Muscle of arm (tissue), 14 donors: ENCODE measurements around the gene GRB10. TPM values are rescaled to one million over a fixed set of nuclear protein-coding genes. Genes with fewer than 3 reads are reported as not detected.
A peak's percentile ranks its signal among the peaks of the same experiment; 100 is the strongest.

Experiments used
- DNase-seq: peaks from one replicate; pipeline ENCODE4 v3.0.0-alpha.2; 2013
- long read RNA-seq, 11 donors: transcript quantifications; one replicate each; lab custom pipeline, GENCODE V29; 2026
- polyA plus RNA-seq, 12 donors: library from polyadenylated mRNA; unstranded; fragments of 120-200 nt; gene quantifications; one replicate each; pipeline ENCODE4 v1.2.1, GENCODE V29; 2013; ENCODE audit not compliant: insufficient read length in 12 of 12

The GRB10 gene
- 10 to 100 TPM in 10 of 12 donors, 1 to 10 TPM in 1, not detected in 1; 5.0 to 27.3 (median 15.7) TPM for polyA plus RNA-seq
- long read RNA-seq, donor 1: 0 reads
- long read RNA-seq, donor 2, partial matches to known transcripts: 0 of 2 reads
- long read RNA-seq, donor 2, other reads (novel, unspliced or antisense): 0 of 2 reads
- long read RNA-seq, donor 3, full-length matches to known transcripts: 2 of 2 reads
- long read RNA-seq, donor 3, partial matches to known transcripts: 0 of 2 reads
- long read RNA-seq, donor 3, other reads (novel, unspliced or antisense): 0 of 2 reads
- long read RNA-seq, donor 4, partial matches to known transcripts: 0 of 1 reads
- long read RNA-seq, donor 4, other reads (novel, unspliced or antisense): 0 of 1 reads
- long read RNA-seq, donor 5, partial matches to known transcripts: 0 of 1 reads
- long read RNA-seq, donor 5, other reads (novel, unspliced or antisense): 0 of 1 reads
- long read RNA-seq, donor 6, partial matches to known transcripts: 10 of 10 reads
- long read RNA-seq, donor 6, other reads (novel, unspliced or antisense): 0 of 10 reads
- long read RNA-seq, donor 7, partial matches to known transcripts: 0 of 1 reads
- long read RNA-seq, donor 7, other reads (novel, unspliced or antisense): 0 of 1 reads
- long read RNA-seq, donor 8, full-length matches to known transcripts: 2 of 2 reads
- long read RNA-seq, donor 8, partial matches to known transcripts: 0 of 2 reads
- long read RNA-seq, donor 8, other reads (novel, unspliced or antisense): 0 of 2 reads
- long read RNA-seq, donor 9, full-length matches to known transcripts: 2 of 2 reads
- long read RNA-seq, donor 9, partial matches to known transcripts: 0 of 2 reads
- long read RNA-seq, donor 9, other reads (novel, unspliced or antisense): 0 of 2 reads
- long read RNA-seq, donor 10: 0 reads
- long read RNA-seq, donor 11, partial matches to known transcripts: 0 of 1 reads
- long read RNA-seq, donor 11, other reads (novel, unspliced or antisense): 0 of 1 reads

DNA sequence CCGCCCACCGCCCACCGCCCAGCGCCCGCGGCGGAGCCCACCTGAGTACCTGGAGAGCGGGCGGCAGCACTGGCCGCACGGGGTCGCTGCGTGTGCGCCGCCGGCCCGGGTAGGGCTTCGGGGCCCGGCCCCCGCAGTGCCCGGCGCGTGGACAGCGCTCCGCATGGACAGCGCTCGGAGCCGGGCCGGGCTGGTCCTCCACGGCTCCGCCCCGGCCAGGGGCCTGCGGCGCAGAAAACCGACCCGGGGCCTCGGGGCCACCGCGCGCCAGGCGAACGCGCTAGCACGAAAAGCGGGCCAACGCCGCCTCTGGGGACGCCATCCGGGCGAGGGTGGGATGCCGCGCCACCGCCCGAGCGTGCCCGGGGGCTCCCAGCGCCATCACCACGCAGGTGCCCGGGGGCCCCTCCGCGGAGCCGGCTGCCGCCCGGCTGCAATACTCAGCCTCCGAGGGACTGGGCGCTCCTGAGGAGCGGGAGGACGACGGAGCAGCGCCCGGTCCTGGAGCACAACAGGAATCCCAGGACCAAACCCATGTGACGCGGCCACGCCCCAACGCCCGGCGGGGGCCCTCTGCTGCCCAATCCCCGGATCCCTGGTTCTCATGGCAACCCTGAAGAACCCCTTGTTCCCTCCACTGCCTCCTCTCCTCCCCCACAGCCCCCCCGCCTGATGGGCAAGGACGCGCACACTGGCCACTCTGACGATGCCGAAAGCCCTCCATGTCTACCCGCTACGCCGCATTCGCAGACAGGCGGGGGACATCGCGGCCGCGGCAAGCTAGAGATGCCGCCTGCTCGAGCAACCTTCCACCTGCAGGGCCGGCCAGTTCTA, at the start of gene GRB10:
Gene GRB10, minus strand, starts transcription at position 522 of the 834 bp plus-strand sequence. CDS start 50,574 bp downstream, outside the sequence.
- no peak for DNase-seq

GRCh38 chr7:50828801-50829200, 46.1 kb upstream of the GRB10 start:
- DNase-seq: no peak

GRCh38 chr7:50828116-50828515, 45.4 kb upstream of the GRB10 start:
- no peak for DNase-seq

DNA sequence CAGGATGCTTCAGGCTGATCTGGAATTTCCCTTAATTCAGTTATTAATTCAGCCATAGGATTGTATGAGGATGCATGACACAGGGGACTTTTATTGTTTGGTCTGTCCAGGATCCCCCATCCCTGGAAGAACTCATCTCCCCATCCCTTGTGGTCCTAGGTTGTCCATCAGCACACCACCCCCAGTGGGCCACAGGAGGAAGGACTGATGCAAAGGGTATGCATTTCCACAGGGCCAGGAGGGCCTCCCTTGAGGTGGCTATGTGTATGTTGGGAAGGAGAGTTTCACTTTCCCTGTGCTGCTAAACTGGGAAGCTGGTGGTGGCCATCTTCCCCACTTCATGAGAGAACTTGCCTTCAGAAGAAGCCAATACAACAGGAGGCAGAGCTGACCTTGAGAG, 44.6 kb upstream of the GRB10 start:
- DNase-seq: no peak

- no peak for DNase-seq
These were observed 43.9 kb upstream of the GRB10 start for GRCh38 chr7:50826371-50827172.

DNA sequence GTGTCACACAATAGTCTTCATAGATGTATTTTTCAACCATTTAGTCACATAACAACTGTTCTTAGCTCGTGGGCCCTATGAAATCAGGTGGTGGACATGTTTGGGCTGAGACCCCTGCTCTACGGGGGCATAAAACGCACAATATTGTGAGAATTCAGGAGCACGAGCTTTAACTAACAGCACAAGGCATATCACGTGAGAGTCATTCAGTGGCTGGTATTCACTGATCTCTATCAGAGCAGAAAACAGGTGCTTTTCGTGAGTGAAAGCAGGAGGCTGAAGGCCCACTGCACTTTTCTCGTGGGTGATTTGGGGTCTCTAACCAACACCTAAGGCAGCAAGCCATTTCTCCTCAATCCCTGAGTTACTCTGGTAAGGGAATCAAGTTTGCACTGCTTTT, 42.8 kb upstream of the GRB10 start:
- DNase-seq: no peak

DNA sequence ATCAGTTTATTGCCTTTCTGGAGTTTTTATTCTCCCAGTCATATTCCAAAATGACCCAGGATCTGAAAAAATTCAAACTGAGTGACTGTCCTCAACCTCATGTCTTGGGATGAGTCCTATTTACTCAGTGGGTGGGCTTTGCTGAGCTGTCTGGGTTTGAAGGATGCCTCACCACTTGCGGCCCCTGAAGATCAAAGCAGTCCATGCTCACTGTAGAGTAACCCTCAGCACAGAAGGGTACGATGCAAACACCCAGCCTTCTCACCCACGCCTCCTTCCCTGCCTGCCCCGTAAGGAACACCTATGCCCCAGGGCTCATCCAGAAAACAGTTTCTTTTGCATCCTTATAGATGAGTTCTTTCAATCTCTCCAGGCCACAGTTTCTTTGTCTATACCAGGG, 42.2 kb upstream of the GRB10 start:
- DNase-seq: no peak

GRCh38 chr7:50822706-50823105, 40.0 kb upstream of the GRB10 start:
- no peak for DNase-seq

DNA sequence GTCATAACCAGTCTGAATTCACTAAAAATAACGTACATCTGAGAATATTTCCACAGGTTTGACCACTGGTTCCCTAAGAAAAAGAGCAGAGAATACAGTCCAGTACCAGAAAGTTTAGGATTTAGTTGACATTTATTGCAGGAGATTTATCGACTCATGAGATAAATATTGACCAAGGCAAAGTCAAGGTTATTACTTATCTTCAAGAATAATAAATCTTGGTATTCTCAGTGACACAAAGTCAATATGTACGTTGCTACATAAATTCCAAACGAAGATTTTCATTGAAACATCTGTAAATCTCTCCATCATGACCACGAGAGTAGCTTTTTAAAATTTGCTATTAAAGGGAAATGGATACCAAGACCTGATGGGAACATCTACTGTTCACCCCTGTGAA, 39.4 kb upstream of the GRB10 start:
- no peak for DNase-seq

GRCh38 chr7:50821457-50822008, 38.8 kb upstream of the GRB10 start:
- no peak for DNase-seq

- no peak for DNase-seq
These were observed 35.6 kb upstream of the GRB10 start for GRCh38 chr7:50818324-50818723.

GRCh38 chr7:50817561-50817960, 34.9 kb upstream of the GRB10 start:
- DNase-seq: no peak

GRCh38 chr7:50815138-50815537, 32.4 kb upstream of the GRB10 start:
- DNase-seq: no peak

DNA sequence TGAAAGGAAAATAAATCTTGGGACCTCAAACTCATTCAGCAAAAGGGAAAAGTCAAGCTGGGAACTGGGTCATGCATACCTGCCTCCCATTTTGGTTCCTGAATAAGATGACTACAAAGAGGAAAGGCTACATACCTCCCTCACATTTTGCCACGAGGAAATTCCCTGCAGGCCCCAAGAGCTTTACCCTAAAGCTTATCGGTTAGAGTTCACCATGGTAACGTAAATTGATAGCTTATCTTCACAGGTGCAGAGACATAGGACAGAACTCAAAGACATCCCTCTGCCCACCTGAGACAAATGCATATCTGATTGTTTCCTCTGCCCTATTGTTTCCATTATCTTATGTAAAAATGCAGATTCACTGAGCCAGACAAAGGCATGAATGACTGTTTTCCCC, 31.5 kb upstream of the GRB10 start:
- no peak for DNase-seq

DNA sequence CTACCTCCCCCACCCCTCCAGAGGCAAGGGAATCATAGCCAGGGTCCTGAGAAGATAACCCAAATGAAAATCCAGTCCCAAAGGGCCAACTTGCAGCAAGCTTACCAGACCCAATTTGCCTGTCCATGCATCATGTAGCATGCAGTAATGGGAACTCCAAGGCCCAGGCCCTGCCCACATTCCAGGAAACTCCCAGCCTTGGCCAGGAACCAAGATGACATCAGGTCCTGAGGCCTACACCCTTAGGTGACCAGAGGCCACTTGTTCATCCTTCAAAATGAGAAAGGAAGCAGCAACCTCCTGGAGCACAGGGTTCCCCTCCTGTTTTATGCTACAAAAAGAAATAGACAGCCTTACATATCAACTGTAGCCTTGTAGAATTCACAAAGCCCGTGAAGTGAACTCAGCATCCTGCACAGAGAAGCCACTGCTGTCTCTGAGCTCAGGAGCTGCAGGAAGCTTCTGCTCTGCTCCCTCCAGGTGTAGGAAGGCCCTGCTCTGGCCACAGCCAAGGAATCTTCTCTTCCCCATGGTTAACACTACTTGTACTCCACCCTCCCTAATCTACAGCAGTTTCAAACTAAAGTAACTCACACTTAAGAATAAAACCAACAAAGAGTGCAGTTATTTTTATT, 30.3 kb upstream of the GRB10 start:
- peak; percentile 69 for DNase-seq

- DNase-seq: no peak
These were observed 29.4 kb upstream of the GRB10 start for GRCh38 chr7:50812094-50812493.

GRCh38 chr7:50808282-50808888, 25.7 kb upstream of the GRB10 start:
- no peak for DNase-seq

DNA sequence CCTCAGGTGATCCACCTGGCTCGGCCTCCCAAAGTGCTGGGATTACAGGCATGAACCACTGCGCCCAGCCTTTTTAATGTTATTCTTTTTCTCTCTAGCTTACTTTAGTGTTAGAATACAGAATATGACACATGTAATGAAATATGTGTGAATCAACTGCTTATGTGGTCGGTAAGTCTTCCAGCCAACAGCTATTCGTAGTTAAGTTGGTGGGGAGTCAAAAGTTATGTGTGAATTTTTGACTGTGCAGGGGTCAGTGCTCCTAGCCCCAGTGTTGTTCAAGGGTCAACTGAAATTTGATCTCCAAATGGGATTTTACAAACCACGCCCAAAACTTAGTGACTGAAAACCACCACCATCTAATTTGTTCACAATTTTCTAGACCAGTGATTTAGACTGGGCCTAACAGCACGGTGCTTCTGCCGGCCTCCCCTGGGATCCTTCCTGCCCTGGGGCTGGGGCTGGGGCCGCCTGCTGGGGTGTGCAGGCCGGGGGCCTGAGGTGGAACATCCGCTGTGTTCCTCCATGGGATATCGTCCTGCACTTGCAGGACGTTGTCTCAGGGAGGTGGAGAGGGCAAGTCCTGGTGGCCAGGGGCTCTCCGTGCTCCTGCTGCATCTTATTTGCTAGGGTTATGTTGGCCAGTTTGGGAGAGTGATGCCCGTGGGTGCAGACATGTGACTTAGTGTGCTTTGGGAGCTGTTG, 24.5 kb upstream of the GRB10 start:
- DNase-seq: no peak

DNA sequence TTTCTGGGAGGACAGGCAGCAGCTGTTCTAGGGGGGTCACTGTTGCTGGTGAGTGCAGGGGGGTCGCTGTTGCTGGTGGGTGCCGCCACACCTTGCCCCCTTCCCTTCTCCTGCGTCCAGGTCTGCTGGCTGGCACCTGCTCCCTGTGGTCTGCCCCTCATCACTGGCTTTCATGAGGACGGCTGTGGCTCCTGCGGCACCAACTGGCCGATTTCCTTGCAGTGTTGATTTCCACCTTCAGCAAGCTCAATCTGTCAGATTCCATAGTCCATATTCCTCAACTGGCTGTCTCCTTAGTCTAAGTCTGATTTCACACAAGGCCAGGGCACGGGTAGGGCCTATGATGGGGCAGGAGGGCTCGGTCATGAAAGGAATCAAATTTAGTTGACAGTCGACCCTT, 23.4 kb upstream of the GRB10 start:
- DNase-seq: no peak
